ENCODE results near the gene VSIG2.
"Not testable (repeated sequence)": the region's sequence is repeated elsewhere in the genome, so short reads cannot be mapped to it uniquely, and the experiment has no call there.

The VSIG2 gene

GRCh38 chr11:124779568-124779967 is 27.5 kb upstream of the VSIG2 start:
- H2BK12ac ChIP-seq (ENCODE audit: low read length in 2 of 2): no peak overlapping the region
- H3K23ac ChIP-seq (ENCODE audit: low read length in 2 of 2): no peak overlapping the region
- H3K27me3 ChIP-seq (ENCODE audit: control insufficient read depth in 1 of 2, insufficient read depth in 1 of 2, low read length in 2 of 2): no peaks in the 10 kb centered on the region
- no peak overlapping the region for H3K14ac ChIP-seq (ENCODE audit: low read length in 2 of 2)
- H3K4me2 ChIP-seq (ENCODE audit: low read length, poor library complexity, severe bottlenecking): no peak overlapping the region
- H4K91ac ChIP-seq (ENCODE audit: low read length): no peak overlapping the region
- no peak overlapping the region for H4K8ac ChIP-seq (ENCODE audit: low read length)
- peaks cover 31% of the 10 kb centered on the region for H3K79me1 ChIP-seq (replicated peaks; ENCODE audit: low read length, poor library complexity, severe bottlenecking)
- no peak overlapping the region for H3K4me3 ChIP-seq (ENCODE audit: insufficient read depth in 1 of 2, low read depth in 1 of 2, low read length in 2 of 2)
- H3K27ac ChIP-seq (ENCODE audit: low read length, poor library complexity, severe bottlenecking): no peak overlapping the region
- H3K9ac ChIP-seq (ENCODE audit: low read length): no peak overlapping the region
- no peaks in the 10 kb centered on the region for H3K4me1 ChIP-seq (ENCODE audit: control insufficient read depth, insufficient read depth, low read depth, low read length)
- no peak overlapping the region for H3K18ac ChIP-seq (ENCODE audit: low read depth in 1 of 2, low read length in 2 of 2)
- H2AK5ac ChIP-seq (ENCODE audit: low read length, severe bottlenecking): no peak overlapping the region
- no peak overlapping the region for H2BK5ac ChIP-seq (ENCODE audit: low read depth, low read length, poor library complexity, severe bottlenecking)
- no peak overlapping the region for H3K4ac ChIP-seq (ENCODE audit: low read depth in 1 of 2, low read length in 2 of 2)
- no peak overlapping the region for H2BK15ac ChIP-seq (ENCODE audit: low read depth, poor library complexity, severe bottlenecking)
- no CpG with 5 or more reads among the region's 1 CpG for WGBS
- no peak for DNase-seq
- H2AFZ ChIP-seq (ENCODE audit: low read depth, low read length): no peak overlapping the region
- no peak overlapping the region for H2BK120ac ChIP-seq (ENCODE audit: low read depth, low read length)
- no peaks in the 10 kb centered on the region for H3K9me3 ChIP-seq (ENCODE audit: control insufficient read depth, low read length)
- peaks cover 2 to 8% of the 10 kb centered on the region in 2 experiments for H3K36me3 ChIP-seq (ENCODE audit: control insufficient read depth in 1 of 2, insufficient read depth in 2 of 2, low read depth in 1 of 2, low read length in 2 of 2)

GRCh38 chr11:124778281-124778680 is 26.2 kb upstream of the VSIG2 start:
- DNase-seq: no peak
- peaks cover 2 to 12% of the 10 kb centered on the region in 2 experiments for H3K36me3 ChIP-seq (ENCODE audit: control insufficient read depth in 1 of 2, insufficient read depth in 2 of 2, low read depth in 1 of 2, low read length in 2 of 2)
- H4K91ac ChIP-seq (ENCODE audit: low read length): no peak overlapping the region
- no peak overlapping the region for H3K27ac ChIP-seq (ENCODE audit: low read length, poor library complexity, severe bottlenecking)
- H3K27me3 ChIP-seq (ENCODE audit: control insufficient read depth in 1 of 2, insufficient read depth in 1 of 2, low read length in 2 of 2): no peaks in the 10 kb centered on the region
- H3K14ac ChIP-seq (ENCODE audit: low read length in 2 of 2): no peak overlapping the region
- no peak overlapping the region for H2BK12ac ChIP-seq (ENCODE audit: low read length in 2 of 2)
- no peak overlapping the region for H3K4me3 ChIP-seq (ENCODE audit: insufficient read depth in 1 of 2, low read depth in 1 of 2, low read length in 2 of 2)
- H3K79me1 ChIP-seq (replicated peaks; ENCODE audit: low read length, poor library complexity, severe bottlenecking): peaks cover 29% of the 10 kb centered on the region
- H3K4me2 ChIP-seq (ENCODE audit: low read length, poor library complexity, severe bottlenecking): no peak overlapping the region
- 89% methylated on average over 2 of the region's 2 CpGs for WGBS
- no peak overlapping the region for H3K18ac ChIP-seq (ENCODE audit: low read depth in 1 of 2, low read length in 2 of 2)
- no peak overlapping the region for H2AK5ac ChIP-seq (ENCODE audit: low read length, severe bottlenecking)
- H3K4me1 ChIP-seq (ENCODE audit: control insufficient read depth, insufficient read depth, low read depth, low read length): no peaks in the 10 kb centered on the region
- no peak overlapping the region for H2AFZ ChIP-seq (ENCODE audit: low read depth, low read length)
- H4K8ac ChIP-seq (ENCODE audit: low read length): no peak overlapping the region
- no peak overlapping the region for H2BK5ac ChIP-seq (ENCODE audit: low read depth, low read length, poor library complexity, severe bottlenecking)
- H3K9ac ChIP-seq (ENCODE audit: low read length): no peak overlapping the region
- no peak overlapping the region for H3K4ac ChIP-seq (ENCODE audit: low read depth in 1 of 2, low read length in 2 of 2)
- H3K9me3 ChIP-seq (ENCODE audit: control insufficient read depth, low read length): no peaks in the 10 kb centered on the region
- no peak overlapping the region for H2BK15ac ChIP-seq (ENCODE audit: low read depth, poor library complexity, severe bottlenecking)
- no peak overlapping the region for H2BK120ac ChIP-seq (ENCODE audit: low read depth, low read length)
- H3K23ac ChIP-seq (ENCODE audit: low read length in 2 of 2): no peak overlapping the region

- Histone ChIP-seq H3K18ac (ENCODE audit: low read depth in 1 of 2, low read length in 2 of 2) (no peak overlapping the region), H3K9ac (ENCODE audit: low read length) (no peak overlapping the region), H2BK120ac (ENCODE audit: low read depth, low read length) (no peak overlapping the region), H2AFZ (ENCODE audit: low read depth, low read length) (no peak overlapping the region), H2AK5ac (ENCODE audit: low read length, severe bottlenecking) (no peak overlapping the region), H3K23ac (ENCODE audit: low read length in 2 of 2) (no peak overlapping the region), H4K91ac (ENCODE audit: low read length) (no peak overlapping the region), H3K27me3 (ENCODE audit: control insufficient read depth in 1 of 2, insufficient read depth in 1 of 2, low read length in 2 of 2) (no peaks in the 10 kb centered on the region), H3K4me1 (ENCODE audit: control insufficient read depth, insufficient read depth, low read depth, low read length) (no peaks in the 10 kb centered on the region), H3K14ac (ENCODE audit: low read length in 2 of 2) (peak overlapping the region in 1 of 2 experiments; percentile 41), H2BK5ac (ENCODE audit: low read depth, low read length, poor library complexity, severe bottlenecking) (no peak overlapping the region), H2BK12ac (ENCODE audit: low read length in 2 of 2) (no peak overlapping the region), H3K4me3 (ENCODE audit: insufficient read depth in 1 of 2, low read depth in 1 of 2, low read length in 2 of 2) (no peak overlapping the region), H2BK15ac (ENCODE audit: low read depth, poor library complexity, severe bottlenecking) (no peak overlapping the region), H3K4ac (ENCODE audit: low read depth in 1 of 2, low read length in 2 of 2) (no peak overlapping the region), H3K79me1 (replicated peaks; ENCODE audit: low read length, poor library complexity, severe bottlenecking) (peaks cover 24% of the 10 kb centered on the region), H3K4me2 (ENCODE audit: low read length, poor library complexity, severe bottlenecking) (no peak overlapping the region), H3K36me3 (ENCODE audit: control insufficient read depth in 1 of 2, insufficient read depth in 2 of 2, low read depth in 1 of 2, low read length in 2 of 2) (peaks cover 4 to 18% of the 10 kb centered on the region in 2 experiments), H3K9me3 (ENCODE audit: control insufficient read depth, low read length) (no peaks in the 10 kb centered on the region), H3K27ac (ENCODE audit: low read length, poor library complexity, severe bottlenecking) (no peak overlapping the region), H4K8ac (ENCODE audit: low read length) (no peak overlapping the region)
- WGBS: 94% methylated on average over 6 of the region's 7 CpGs
- no peak for DNase-seq
Observed at GRCh38 chr11:124776865-124777645, 25.0 kb upstream of the VSIG2 start.

DNA sequence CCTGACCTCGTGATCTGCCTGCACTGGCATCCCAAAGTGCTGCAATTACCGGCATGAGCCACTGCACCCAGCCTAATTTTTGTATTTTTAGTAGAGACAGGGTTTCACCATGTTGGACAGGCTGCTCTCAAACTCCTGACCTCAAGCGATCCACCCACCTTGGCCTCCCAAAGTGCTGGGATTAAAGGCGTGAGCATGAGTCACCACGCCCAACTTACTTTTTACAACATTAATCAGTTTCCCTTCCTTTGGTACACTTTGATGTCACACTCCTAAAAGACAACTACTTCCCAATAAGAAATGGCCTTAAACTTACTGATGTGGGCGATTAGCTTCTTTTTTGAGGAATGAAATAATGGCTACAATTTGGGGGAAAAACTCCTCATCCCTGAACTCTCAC is 18.9 kb upstream of the VSIG2 start:
- H4K8ac ChIP-seq (ENCODE audit: low read length); H2BK12ac ChIP-seq (ENCODE audit: low read length in 2 of 2); H3K9ac ChIP-seq (ENCODE audit: low read length); H3K27ac ChIP-seq (ENCODE audit: low read length, poor library complexity, severe bottlenecking); DNase-seq; H3K4me1 ChIP-seq (ENCODE audit: control insufficient read depth, insufficient read depth, low read depth, low read length); H3K27me3 ChIP-seq (ENCODE audit: control insufficient read depth in 1 of 2, insufficient read depth in 1 of 2, low read length in 2 of 2); H2BK120ac ChIP-seq (ENCODE audit: low read depth, low read length); H2AFZ ChIP-seq (ENCODE audit: low read depth, low read length); H2AK5ac ChIP-seq (ENCODE audit: low read length, severe bottlenecking); H3K23ac ChIP-seq (ENCODE audit: low read length in 2 of 2); H3K4me3 ChIP-seq (ENCODE audit: insufficient read depth in 1 of 2, low read depth in 1 of 2, low read length in 2 of 2); H2BK5ac ChIP-seq (ENCODE audit: low read depth, low read length, poor library complexity, severe bottlenecking); H3K4me2 ChIP-seq (ENCODE audit: low read length, poor library complexity, severe bottlenecking); H3K18ac ChIP-seq (ENCODE audit: low read depth in 1 of 2, low read length in 2 of 2); H3K4ac ChIP-seq (ENCODE audit: low read depth in 1 of 2, low read length in 2 of 2); H4K91ac ChIP-seq (ENCODE audit: low read length); H3K14ac ChIP-seq (ENCODE audit: low read length in 2 of 2); H3K9me3 ChIP-seq (ENCODE audit: control insufficient read depth, low read length); H2BK15ac ChIP-seq (ENCODE audit: low read depth, poor library complexity, severe bottlenecking): not testable (repeated sequence)
- WGBS: 56% methylated on average over 5 of the region's 6 CpGs
- peaks cover 18 to 50% of the 10 kb centered on the region in 2 experiments for H3K36me3 ChIP-seq (ENCODE audit: control insufficient read depth in 1 of 2, insufficient read depth in 2 of 2, low read depth in 1 of 2, low read length in 2 of 2)
- H3K79me1 ChIP-seq (replicated peaks; ENCODE audit: low read length, poor library complexity, severe bottlenecking): peaks cover 12% of the 10 kb centered on the region
